ENCODE data around the gene WDR77. TPM values are rescaled to one million over a fixed set of nuclear protein-coding genes. Genes with fewer than 3 reads are reported as not detected.
A peak's percentile ranks its signal among the peaks of the same experiment; 100 is the strongest.

Gene WDR77
- total and polyA plus RNA-seq, 2 donors (not counting 1 experiment from before 2014, with no cell fraction given), result 40.5 to 85.5 TPM

DNA sequence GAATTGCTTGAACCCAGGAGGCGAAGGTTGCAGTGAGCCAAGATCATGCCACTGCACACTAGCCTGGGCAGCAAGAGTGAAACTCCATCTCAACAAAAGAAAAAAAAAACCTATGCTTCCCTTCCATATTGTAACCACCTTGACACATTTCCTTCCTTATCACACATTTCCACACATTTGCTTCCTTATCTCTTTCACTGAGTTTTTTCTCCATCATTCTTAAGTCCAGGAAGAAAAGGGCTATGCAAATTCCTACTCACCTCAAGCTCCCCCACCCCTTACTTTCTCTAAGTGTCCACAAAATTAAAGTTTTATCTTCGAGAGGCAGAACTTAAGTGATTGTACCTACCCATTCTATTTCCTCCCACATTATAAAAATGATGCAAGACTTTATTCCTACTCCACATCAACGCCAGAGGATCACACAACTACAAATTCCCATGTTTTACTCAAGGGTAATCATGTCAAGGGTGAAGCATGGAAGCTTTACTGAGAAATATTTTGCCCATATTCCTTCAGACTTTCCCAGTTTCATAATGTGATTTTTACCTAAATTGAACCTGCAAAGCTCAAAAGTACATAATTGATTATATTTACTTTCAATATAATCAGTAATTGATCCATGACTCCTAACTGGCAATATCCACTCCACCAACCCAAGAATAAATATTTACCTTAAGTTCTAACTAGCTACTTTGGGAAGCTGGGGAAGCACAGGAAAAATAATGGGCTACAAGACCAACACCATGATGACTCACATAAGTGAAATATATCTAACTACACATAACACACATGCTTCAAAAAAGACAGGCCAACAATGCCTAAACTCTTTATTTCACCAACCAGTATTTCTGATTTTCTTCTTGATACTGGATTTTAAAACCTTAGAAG, 9.3 kb downstream of the WDR77 start:
- Histone ChIP-seq H3K36me3 (replicated peaks in 1 of 2; ENCODE audit: control extremely low read depth in 1 of 2, control insufficient read depth in 1 of 2, extremely low read depth in 1 of 2, insufficient read depth in 2 of 2, low read length in 1 of 2) (peaks cover 2 to 61% of the 10 kb centered on the region in 2 experiments), H4K20me1 (ENCODE audit: control insufficient read depth, insufficient read depth, low read length, poor library complexity, severe bottlenecking) (no peaks in the 10 kb centered on the region), H3K4me3 (ENCODE audit: control extremely low read depth in 1 of 5, extremely low read depth in 1 of 5, insufficient read depth in 1 of 5, low read depth in 2 of 5, low read length in 4 of 5) (no peak overlapping the region), H3K4me2 (replicated peaks; ENCODE audit: low read depth, low read length, poor library complexity, severe bottlenecking) (no peak overlapping the region), H3K27me3 (replicated peaks in 1 of 4; ENCODE audit: control extremely low read depth in 1 of 4, control insufficient read depth in 3 of 4, insufficient read depth in 4 of 4, low read length in 3 of 4) (no peaks in the 10 kb centered on the region), H3K27ac (ENCODE audit: low read length in 2 of 2) (peak overlapping the region in 1 of 2 donors; percentile 39), H2AFZ (ENCODE audit: insufficient read depth, low read depth, low read length, poor library complexity, severe bottlenecking) (no peak overlapping the region), H3K9ac (ENCODE audit: low read length) (no peak overlapping the region), H3K79me2 (ENCODE audit: control insufficient read depth, insufficient read depth, low read length) (no peaks in the 10 kb centered on the region), H3K4me1 (ENCODE audit: control insufficient read depth in 2 of 2, insufficient read depth in 2 of 2, low read length in 2 of 2) (peaks cover 0 to 4% of the 10 kb centered on the region in 2 donors), H3K9me3 (ENCODE audit: control extremely low read depth in 1 of 3, control insufficient read depth in 2 of 3, insufficient read depth in 1 of 3, low read length in 2 of 3) (no peaks in the 10 kb centered on the region)
- peaks cover 10% of the 10 kb centered on the region for H3K4me1 Mint-ChIP-seq
- H3K27ac Mint-ChIP-seq, result peak overlapping the region; percentile 10
- TF ChIP-seq, protein P1, sequence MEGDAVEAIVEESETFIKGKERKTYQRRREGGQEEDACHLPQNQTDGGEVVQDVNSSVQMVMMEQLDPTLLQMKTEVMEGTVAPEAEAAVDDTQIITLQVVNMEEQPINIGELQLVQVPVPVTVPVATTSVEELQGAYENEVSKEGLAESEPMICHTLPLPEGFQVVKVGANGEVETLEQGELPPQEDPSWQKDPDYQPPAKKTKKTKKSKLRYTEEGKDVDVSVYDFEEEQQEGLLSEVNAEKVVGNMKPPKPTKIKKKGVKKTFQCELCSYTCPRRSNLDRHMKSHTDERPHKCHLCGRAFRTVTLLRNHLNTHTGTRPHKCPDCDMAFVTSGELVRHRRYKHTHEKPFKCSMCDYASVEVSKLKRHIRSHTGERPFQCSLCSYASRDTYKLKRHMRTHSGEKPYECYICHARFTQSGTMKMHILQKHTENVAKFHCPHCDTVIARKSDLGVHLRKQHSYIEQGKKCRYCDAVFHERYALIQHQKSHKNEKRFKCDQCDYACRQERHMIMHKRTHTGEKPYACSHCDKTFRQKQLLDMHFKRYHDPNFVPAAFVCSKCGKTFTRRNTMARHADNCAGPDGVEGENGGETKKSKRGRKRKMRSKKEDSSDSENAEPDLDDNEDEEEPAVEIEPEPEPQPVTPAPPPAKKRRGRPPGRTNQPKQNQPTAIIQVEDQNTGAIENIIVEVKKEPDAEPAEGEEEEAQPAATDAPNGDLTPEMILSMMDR (IDR thresholded peaks at IDR 0.05), result no peak
- TF ChIP-seq EZH2 (IDR thresholded peaks at IDR 0.05; ENCODE audit: borderline replicate concordance, insufficient read depth, low read depth, low read length, poor library complexity, severe bottlenecking), result no peak
- H3K9me3 Mint-ChIP-seq (ENCODE audit: insufficient read depth), result no peaks in the 10 kb centered on the region
- 100% methylated on average over 1 of the region's 3 CpGs for WGBS (ENCODE audit: insufficient coverage)
- CTCF ChIA-PET, result interaction anchor here (0.7 to 4.4 kb wide), 9 partner anchors 22 to 410 kb away, joined by 4 to 31 read pairs (median 7); no protein-coding TSS in a partner anchor
- POLR2A ChIA-PET, result no interaction called here
- no peak overlapping the region for H3K4me3 Mint-ChIP-seq
- DNase-seq (no peak), ATAC-seq (ENCODE audit: low read depth) (no peak)
- intact Hi-C loops (cut with micrococcal nuclease), result loop anchor here (2.0 to 10.0 kb wide), 3 partner anchors 33 to 1635 kb away; partner anchors contain the start of gene LRIG2
- H3K27me3 Mint-ChIP-seq, result no peaks in the 10 kb centered on the region

DNA sequence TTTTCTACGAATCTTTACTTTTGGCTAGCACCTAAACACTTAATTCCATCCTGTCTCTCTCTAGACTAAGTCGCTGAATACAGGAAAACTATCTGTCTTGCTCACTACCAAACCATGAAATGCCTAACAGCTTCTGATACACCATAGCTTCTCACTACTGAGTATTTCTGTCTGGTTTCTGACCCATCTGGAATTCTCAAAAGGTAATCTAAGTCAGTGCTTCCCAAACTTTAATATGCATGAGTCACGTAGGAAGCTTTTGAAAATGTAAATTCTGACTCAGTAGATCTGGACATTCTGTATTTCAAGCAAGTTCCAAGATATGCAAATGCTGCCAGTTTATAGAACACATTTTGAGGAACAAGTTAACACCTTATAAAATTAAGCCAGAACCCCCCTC, 12.3 kb downstream of the WDR77 start:
- Histone ChIP-seq H3K27ac (ENCODE audit: low read length in 2 of 2) (peak overlapping the region in 1 of 2 donors; percentile 40), H3K4me3 (ENCODE audit: control extremely low read depth in 1 of 5, extremely low read depth in 1 of 5, insufficient read depth in 1 of 5, low read depth in 2 of 5, low read length in 4 of 5) (no peak overlapping the region), H3K9ac (ENCODE audit: low read length) (no peak overlapping the region), H2AFZ (ENCODE audit: insufficient read depth, low read depth, low read length, poor library complexity, severe bottlenecking) (no peak overlapping the region), H3K36me3 (replicated peaks in 1 of 2; ENCODE audit: control extremely low read depth in 1 of 2, control insufficient read depth in 1 of 2, extremely low read depth in 1 of 2, insufficient read depth in 2 of 2, low read length in 1 of 2) (peaks cover 0 to 33% of the 10 kb centered on the region in 2 experiments), H3K4me2 (replicated peaks; ENCODE audit: low read depth, low read length, poor library complexity, severe bottlenecking) (no peak overlapping the region), H3K27me3 (replicated peaks in 1 of 4; ENCODE audit: control extremely low read depth in 1 of 4, control insufficient read depth in 3 of 4, insufficient read depth in 4 of 4, low read length in 3 of 4) (no peaks in the 10 kb centered on the region), H3K9me3 (ENCODE audit: control extremely low read depth in 1 of 3, control insufficient read depth in 2 of 3, insufficient read depth in 1 of 3, low read length in 2 of 3) (no peaks in the 10 kb centered on the region), H3K4me1 (ENCODE audit: control insufficient read depth in 2 of 2, insufficient read depth in 2 of 2, low read length in 2 of 2) (peaks cover 0 to 4% of the 10 kb centered on the region in 2 donors), H4K20me1 (ENCODE audit: control insufficient read depth, insufficient read depth, low read length, poor library complexity, severe bottlenecking) (no peaks in the 10 kb centered on the region), H3K79me2 (ENCODE audit: control insufficient read depth, insufficient read depth, low read length) (no peaks in the 10 kb centered on the region)
- ChIA-PET CTCF (interaction anchor here (0.6 to 3.3 kb wide), 3 partner anchors 11 to 216 kb away, joined by 3 to 16 read pairs (median 3); no protein-coding TSS in a partner anchor), POLR2A (no interaction called here)
- 0% methylated on average over 1 of the region's 3 CpGs for WGBS (ENCODE audit: insufficient coverage)
- no peak for ATAC-seq (ENCODE audit: low read depth)
- no peak for DNase-seq
- Mint-ChIP-seq H3K27me3 (no peaks in the 10 kb centered on the region), H3K4me3 (no peak overlapping the region), H3K27ac (no peak overlapping the region), H3K9me3 (ENCODE audit: insufficient read depth) (no peaks in the 10 kb centered on the region), H3K4me1 (peaks cover 5% of the 10 kb centered on the region)
- intact Hi-C loops (cut with micrococcal nuclease), result no loop called here
- TF ChIP-seq EZH2 (IDR thresholded peaks at IDR 0.05; ENCODE audit: borderline replicate concordance, insufficient read depth, low read depth, low read length, poor library complexity, severe bottlenecking), result no peak
- TF ChIP-seq, protein P1 (IDR thresholded peaks at IDR 0.05), result no peak
